ENCODE data around the gene FAM81A. TPM values are rescaled to one million over a fixed set of nuclear protein-coding genes. Genes with fewer than 3 reads are reported as not detected.

The FAM81A gene
- total RNA-seq, 1 donor from 2014 or later, result 0.92 TPM

GRCh38 chr15:59538494-59538893, 100.5 kb downstream of the FAM81A start:
- TF ChIP-seq, protein P1, sequence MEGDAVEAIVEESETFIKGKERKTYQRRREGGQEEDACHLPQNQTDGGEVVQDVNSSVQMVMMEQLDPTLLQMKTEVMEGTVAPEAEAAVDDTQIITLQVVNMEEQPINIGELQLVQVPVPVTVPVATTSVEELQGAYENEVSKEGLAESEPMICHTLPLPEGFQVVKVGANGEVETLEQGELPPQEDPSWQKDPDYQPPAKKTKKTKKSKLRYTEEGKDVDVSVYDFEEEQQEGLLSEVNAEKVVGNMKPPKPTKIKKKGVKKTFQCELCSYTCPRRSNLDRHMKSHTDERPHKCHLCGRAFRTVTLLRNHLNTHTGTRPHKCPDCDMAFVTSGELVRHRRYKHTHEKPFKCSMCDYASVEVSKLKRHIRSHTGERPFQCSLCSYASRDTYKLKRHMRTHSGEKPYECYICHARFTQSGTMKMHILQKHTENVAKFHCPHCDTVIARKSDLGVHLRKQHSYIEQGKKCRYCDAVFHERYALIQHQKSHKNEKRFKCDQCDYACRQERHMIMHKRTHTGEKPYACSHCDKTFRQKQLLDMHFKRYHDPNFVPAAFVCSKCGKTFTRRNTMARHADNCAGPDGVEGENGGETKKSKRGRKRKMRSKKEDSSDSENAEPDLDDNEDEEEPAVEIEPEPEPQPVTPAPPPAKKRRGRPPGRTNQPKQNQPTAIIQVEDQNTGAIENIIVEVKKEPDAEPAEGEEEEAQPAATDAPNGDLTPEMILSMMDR (IDR thresholded peaks at IDR 0.05; ENCODE audit: unreplicated experiment), result no peak
- no peaks in the 10 kb centered on the region for H3K4me1 Mint-ChIP-seq

GRCh38 chr15:59539799-59540198, 101.8 kb downstream of the FAM81A start:
- TF ChIP-seq, protein P1 (IDR thresholded peaks at IDR 0.05; ENCODE audit: unreplicated experiment), result no peak
- H3K27ac Mint-ChIP-seq, result no peak overlapping the region
- no peaks in the 10 kb centered on the region for H3K9me3 Mint-ChIP-seq
- peaks cover 10% of the 10 kb centered on the region for H3K27me3 Mint-ChIP-seq (ENCODE audit: low read depth)
- no peaks in the 10 kb centered on the region for H3K4me1 Mint-ChIP-seq
- H3K4me3 Mint-ChIP-seq, result no peak overlapping the region
- DNase-seq (ENCODE audit: low spot score in 2 of 2, unreplicated experiment in 2 of 2), result no peak
- H3K36me3 Mint-ChIP-seq, result no peaks in the 10 kb centered on the region

More at GRCh38 chr15:59538494-59538893, 100.5 kb downstream of the FAM81A start:
- no peak for DNase-seq (ENCODE audit: low spot score in 2 of 2, unreplicated experiment in 2 of 2)
- H3K9me3 Mint-ChIP-seq, result no peaks in the 10 kb centered on the region
- no peak overlapping the region for H3K27ac Mint-ChIP-seq
- H3K27me3 Mint-ChIP-seq (ENCODE audit: low read depth), result peaks cover 10% of the 10 kb centered on the region
- no peak overlapping the region for H3K4me3 Mint-ChIP-seq
- no peaks in the 10 kb centered on the region for H3K36me3 Mint-ChIP-seq

DNA sequence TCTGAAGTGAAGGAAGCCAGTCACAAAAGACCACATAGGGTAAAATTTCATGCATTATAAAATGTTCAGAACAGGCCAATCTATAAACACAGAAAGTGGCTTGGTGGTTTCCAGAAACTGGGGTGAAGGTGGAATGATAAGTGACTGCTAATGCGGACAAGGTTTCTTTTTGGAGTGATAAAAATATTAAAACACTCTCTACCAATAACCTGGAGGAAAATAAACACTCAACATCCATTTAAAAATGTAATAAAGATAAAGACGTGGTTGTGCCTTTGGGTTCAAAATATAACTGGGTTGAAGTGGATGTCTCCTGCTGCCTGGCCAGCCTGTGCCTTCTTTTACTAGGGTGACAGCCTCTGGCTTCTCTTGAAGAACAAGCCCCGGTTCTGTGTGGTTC, 102.7 kb downstream of the FAM81A start:
- H3K9me3 Mint-ChIP-seq, result no peaks in the 10 kb centered on the region
- no peaks in the 10 kb centered on the region for H3K4me1 Mint-ChIP-seq
- no peak for DNase-seq (ENCODE audit: low spot score in 2 of 2, unreplicated experiment in 2 of 2)
- H3K4me3 Mint-ChIP-seq, result no peak overlapping the region
- H3K27ac Mint-ChIP-seq, result no peak overlapping the region
- TF ChIP-seq, protein P1 (IDR thresholded peaks at IDR 0.05; ENCODE audit: unreplicated experiment), result no peak
- peaks cover 10% of the 10 kb centered on the region for H3K27me3 Mint-ChIP-seq (ENCODE audit: low read depth)
- H3K36me3 Mint-ChIP-seq, result no peaks in the 10 kb centered on the region

GRCh38 chr15:59541750-59542149, 103.8 kb downstream of the FAM81A start:
- no peaks in the 10 kb centered on the region for H3K4me1 Mint-ChIP-seq
- H3K36me3 Mint-ChIP-seq, result no peaks in the 10 kb centered on the region
- no peaks in the 10 kb centered on the region for H3K9me3 Mint-ChIP-seq
- TF ChIP-seq, protein P1 (IDR thresholded peaks at IDR 0.05; ENCODE audit: unreplicated experiment), result no peak
- no peak overlapping the region for H3K27ac Mint-ChIP-seq
- H3K4me3 Mint-ChIP-seq, result no peak overlapping the region
- H3K27me3 Mint-ChIP-seq (ENCODE audit: low read depth), result peaks cover 6% of the 10 kb centered on the region
- DNase-seq (ENCODE audit: low spot score in 2 of 2, unreplicated experiment in 2 of 2), result no peak

- H3K36me3 Mint-ChIP-seq, result no peaks in the 10 kb centered on the region
- no peak overlapping the region for H3K27ac Mint-ChIP-seq
- TF ChIP-seq, protein P1 (IDR thresholded peaks at IDR 0.05; ENCODE audit: unreplicated experiment), result no peak
- H3K27me3 Mint-ChIP-seq (ENCODE audit: low read depth), result peaks cover 6% of the 10 kb centered on the region
- peaks cover 6% of the 10 kb centered on the region for H3K9me3 Mint-ChIP-seq
- no peak for DNase-seq (ENCODE audit: low spot score in 2 of 2, unreplicated experiment in 2 of 2)
- H3K4me1 Mint-ChIP-seq, result no peaks in the 10 kb centered on the region
- H3K4me3 Mint-ChIP-seq, result no peak overlapping the region
Observed at GRCh38 chr15:59543721-59544547, 105.9 kb downstream of the FAM81A start.
